Hematopoietic multipotent progenitor cell treated with erythropoietin and hydrocortisone succinate and interleukin-3 and kit ligand, for 15 days (in vitro differentiated cells): Measurements from ENCODE around the gene EPB42.
"Not testable (repeated sequence)": the region's sequence is repeated elsewhere in the genome, so short reads cannot be mapped to it uniquely, and the experiment has no call there.

Experiments used
- DNase-seq: peaks from one replicate; pipeline ENCODE4 v3.0.0-alpha.2; 2015; ENCODE audit warnings: low spot score

Gene EPB42

GRCh38 chr15:43185157-43186002 lies 35.4 kb downstream of the EPB42 start, which contains the start of gene CCNDBP1:
TSS of gene CCNDBP1 (plus strand) at chr15:43185403. CDS start at chr15:43185499, 96 bp downstream.
- peak; percentile 97 for DNase-seq

GRCh38 chr15:43184407-43185124 lies 36.3 kb downstream of the EPB42 start:
- DNase-seq = peak; percentile 69

DNA sequence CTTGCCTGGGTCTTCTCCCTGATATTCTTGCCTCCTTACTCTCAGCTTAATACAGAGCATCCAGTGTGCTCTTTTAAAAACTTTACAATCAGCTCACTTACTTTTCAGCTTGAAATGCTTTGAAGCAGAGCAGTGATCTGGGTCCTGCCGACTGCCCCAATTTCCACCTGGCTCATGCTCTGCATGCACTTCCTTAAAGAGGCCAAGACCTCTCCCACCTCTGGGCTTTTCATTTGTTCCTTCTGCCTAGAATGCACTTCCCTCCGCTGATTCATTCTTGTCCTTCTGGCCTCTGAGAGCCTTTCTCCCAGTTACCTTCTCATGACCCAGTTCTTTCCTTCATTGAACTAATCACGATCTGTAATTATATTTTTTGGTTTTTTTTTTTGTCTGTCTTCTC lies 37.5 kb downstream of the EPB42 start:
- DNase-seq = no peak

DNA sequence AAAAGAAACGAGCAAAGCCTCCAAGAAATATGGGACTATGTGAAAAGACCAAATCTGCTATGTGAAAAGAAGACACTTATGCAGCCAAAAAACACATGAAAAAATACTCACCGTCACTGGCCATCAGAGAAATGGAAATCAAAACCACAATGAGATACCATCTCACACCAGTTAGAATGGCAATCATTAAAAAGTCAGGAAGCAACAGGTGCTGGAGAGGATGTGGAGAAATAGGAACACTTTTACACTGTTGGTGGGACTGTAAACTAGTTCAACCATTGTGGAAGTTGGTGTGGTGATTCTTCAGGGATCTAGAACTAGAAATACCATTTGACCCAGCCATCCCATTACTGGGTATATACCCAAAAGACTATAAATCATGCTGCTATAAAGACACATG lies 43.7 kb downstream of the EPB42 start:
- not testable (repeated sequence) for DNase-seq

DNA sequence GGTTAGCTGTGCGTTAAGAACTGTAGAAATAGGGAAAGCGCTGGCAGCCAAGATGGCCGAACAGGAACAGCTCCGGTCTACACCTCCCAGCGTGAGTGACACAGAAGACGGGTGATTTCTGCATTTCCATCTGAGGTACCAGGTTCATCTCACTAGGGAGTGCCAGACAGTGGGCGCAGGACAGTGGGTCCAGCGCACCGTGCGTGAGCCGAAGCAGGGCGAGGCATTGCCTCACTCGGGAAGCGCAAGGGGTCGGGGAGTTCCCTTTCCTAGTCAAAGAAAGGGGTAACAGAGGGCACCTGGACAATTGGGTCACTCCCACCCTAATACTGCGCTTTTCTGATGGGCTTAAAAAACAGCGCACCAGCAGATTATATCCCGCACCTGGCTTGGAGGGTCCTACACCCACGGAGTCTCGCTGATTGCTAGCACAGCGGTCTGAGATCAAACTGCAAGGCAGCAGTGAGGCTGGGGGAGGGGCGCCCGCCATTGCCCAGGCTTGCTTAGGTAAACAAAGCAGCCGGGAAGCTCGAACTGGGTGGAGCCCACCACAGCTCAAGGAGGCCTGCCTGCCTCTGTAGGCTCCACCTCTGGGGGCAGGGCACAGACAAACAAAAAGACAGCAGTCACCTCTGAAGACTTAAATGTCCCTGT lies 45.0 kb downstream of the EPB42 start:
- not testable (repeated sequence) for DNase-seq

DNA sequence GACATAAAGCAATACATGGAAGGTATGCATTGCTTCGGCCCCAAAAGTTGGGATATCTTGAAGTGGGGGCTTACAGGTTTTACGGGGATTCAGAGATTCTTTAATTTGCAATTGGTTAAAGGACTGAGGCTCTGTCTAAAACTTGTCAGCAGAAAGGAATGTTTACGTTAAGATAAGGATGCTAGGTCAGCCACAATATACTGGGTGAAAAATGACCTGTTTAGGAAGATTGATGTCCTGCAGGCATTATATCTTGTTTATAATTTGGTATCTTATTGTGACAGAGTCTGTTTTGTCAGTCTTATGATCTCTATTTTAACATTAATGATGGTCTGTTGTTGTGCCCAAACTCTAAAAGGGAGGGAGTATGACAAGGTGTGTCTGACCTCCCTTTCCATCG lies 50.9 kb downstream of the EPB42 start:
- no peak for DNase-seq

GRCh38 chr15:43168192-43169107 lies 52.4 kb downstream of the EPB42 start:
- no peak for DNase-seq

- DNase-seq = not testable (repeated sequence)
Observed at GRCh38 chr15:43167261-43167660, 53.6 kb downstream of the EPB42 start.

DNA sequence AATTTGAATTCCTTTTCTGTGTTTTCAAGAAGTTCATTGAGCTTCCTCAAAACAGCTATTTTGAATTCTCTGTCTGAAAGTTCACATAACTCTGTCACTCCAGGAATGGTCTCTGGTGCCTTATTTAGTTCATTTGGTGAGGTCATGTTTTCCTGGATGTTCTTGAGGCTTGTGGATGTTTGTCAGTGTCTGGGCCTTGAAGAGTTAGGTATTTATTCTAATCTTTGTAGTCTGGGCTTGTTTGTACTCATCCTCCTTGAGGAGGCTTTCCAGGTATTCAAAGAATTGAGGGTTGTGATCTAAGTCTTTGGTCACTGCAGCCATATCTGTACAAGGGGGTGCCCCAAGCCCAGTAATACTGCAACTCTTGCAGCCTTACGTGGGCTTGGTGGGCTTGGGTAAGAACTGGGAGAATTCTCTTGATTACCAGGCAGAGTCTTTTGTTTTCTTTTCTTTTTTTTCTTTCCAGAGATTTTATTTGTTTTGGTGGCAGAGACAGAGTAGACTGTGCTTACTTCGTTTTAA lies 55.0 kb downstream of the EPB42 start:
- no peak for DNase-seq

- no peak for DNase-seq
Observed at GRCh38 chr15:43153269-43153668, 67.5 kb downstream of the EPB42 start.

DNA sequence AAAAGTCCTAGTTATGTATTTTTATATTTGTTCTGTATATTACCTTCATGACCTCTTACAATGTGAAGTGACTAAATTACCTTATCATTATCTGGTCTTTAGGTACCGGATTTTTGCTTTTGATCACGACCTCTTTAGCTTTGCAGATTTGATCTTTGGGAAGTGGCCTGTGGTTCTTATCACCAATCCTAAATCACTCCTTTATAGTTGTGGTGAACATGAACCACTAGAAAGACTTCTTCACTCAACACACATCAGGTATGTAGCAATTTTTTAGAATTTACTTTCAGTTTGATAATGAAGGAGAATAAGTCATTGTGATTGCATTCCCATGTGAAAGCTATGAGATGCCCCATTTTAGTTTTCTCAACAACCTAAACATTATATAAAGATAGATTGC lies 69.1 kb downstream of the EPB42 start:
- no peak for DNase-seq

GRCh38 chr15:43150191-43150929 lies 70.5 kb downstream of the EPB42 start:
- DNase-seq = no peak
